Measurements from ENCODE around the gene CPZ. TPM values are rescaled to one million over a fixed set of nuclear protein-coding genes. Genes with fewer than 3 reads are reported as not detected.

The CPZ gene
- total RNA-seq, 3 donors from 2014 or later, result 0.63 to 2.6 (median 0.81) TPM

- DNase-seq, result no peak
- Histone ChIP-seq H3K36me3 (ENCODE audit: low read depth) (no peaks in the 10 kb centered on the region), H3K4me1 (ENCODE audit: low read depth) (no peaks in the 10 kb centered on the region), H3K9me3 (no peaks in the 10 kb centered on the region), H3K4me3 (no peak overlapping the region)
- TF ChIP-seq, protein P1, sequence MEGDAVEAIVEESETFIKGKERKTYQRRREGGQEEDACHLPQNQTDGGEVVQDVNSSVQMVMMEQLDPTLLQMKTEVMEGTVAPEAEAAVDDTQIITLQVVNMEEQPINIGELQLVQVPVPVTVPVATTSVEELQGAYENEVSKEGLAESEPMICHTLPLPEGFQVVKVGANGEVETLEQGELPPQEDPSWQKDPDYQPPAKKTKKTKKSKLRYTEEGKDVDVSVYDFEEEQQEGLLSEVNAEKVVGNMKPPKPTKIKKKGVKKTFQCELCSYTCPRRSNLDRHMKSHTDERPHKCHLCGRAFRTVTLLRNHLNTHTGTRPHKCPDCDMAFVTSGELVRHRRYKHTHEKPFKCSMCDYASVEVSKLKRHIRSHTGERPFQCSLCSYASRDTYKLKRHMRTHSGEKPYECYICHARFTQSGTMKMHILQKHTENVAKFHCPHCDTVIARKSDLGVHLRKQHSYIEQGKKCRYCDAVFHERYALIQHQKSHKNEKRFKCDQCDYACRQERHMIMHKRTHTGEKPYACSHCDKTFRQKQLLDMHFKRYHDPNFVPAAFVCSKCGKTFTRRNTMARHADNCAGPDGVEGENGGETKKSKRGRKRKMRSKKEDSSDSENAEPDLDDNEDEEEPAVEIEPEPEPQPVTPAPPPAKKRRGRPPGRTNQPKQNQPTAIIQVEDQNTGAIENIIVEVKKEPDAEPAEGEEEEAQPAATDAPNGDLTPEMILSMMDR (IDR thresholded peaks at IDR 0.05), result no peak
- intact Hi-C loops (cut with DNase I, micrococcal nuclease), result no loop called here
- ATAC-seq, result no peak
Observed at GRCh38 chr4:8656711-8657380, 64.3 kb downstream of the CPZ start.

DNA sequence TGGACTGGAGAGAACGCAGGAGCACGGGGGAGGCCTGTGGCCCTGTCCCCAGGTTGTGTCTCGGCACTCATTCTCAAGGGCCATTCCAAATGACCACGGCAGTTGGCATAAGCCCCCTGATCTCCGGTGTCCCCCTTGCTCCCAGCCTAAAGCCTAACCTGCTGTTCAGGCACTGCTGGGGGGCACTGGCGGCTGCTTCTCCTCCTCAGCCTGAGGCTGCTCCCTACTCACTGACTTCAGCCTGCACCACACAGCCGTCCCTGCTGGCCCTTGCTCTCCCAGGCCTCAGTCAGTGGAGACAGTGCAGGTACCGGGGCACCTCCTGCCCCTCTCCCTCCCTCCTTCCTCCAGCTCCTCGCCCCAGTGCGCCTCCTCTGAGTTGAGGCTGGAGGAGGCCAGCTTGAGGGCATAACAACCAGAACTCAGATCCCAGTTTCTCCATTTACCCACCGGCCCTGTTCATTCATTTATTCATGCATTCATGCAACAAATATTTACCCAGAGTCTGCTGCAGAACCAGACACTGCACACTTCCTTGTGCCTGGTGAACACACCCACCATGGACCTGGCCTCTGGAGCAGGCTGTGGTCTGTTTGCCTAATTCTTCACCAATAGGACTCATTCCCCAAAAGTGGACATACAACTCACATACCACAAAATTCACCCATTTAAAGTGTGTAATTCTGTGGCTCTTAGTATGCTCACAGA is 65.0 kb downstream of the CPZ start:
- TF ChIP-seq, protein P1 (IDR thresholded peaks at IDR 0.05), result no peak
- intact Hi-C loops (cut with DNase I, micrococcal nuclease), result no loop called here
- Histone ChIP-seq H3K4me3 (no peak overlapping the region), H3K36me3 (ENCODE audit: low read depth) (no peaks in the 10 kb centered on the region), H3K4me1 (ENCODE audit: low read depth) (no peaks in the 10 kb centered on the region), H3K9me3 (no peaks in the 10 kb centered on the region)
- ATAC-seq, result no peak
- DNase-seq, result no peak

- intact Hi-C loops (cut with DNase I, micrococcal nuclease), result no loop called here
- TF ChIP-seq, protein P1 (IDR thresholded peaks at IDR 0.05), result no peak
- DNase-seq (no peak), ATAC-seq (no peak)
- Histone ChIP-seq H3K36me3 (ENCODE audit: low read depth) (no peaks in the 10 kb centered on the region), H3K4me1 (ENCODE audit: low read depth) (no peaks in the 10 kb centered on the region), H3K9me3 (no peaks in the 10 kb centered on the region), H3K4me3 (no peak overlapping the region)
Observed at GRCh38 chr4:8662776-8663175, 70.2 kb downstream of the CPZ start.

GRCh38 chr4:8664031-8664805 is 71.7 kb downstream of the CPZ start:
- H3K4me1 ChIP-seq (ENCODE audit: low read depth), result no peaks in the 10 kb centered on the region
- no peaks in the 10 kb centered on the region for H3K36me3 ChIP-seq (ENCODE audit: low read depth)
- intact Hi-C loops (cut with DNase I, micrococcal nuclease), result no loop called here
- TF ChIP-seq, protein P1 (IDR thresholded peaks at IDR 0.05), result no peak
- H3K9me3 ChIP-seq, result no peaks in the 10 kb centered on the region
- H3K4me3 ChIP-seq, result no peak overlapping the region
- no peak for DNase-seq
- no peak for ATAC-seq

DNA sequence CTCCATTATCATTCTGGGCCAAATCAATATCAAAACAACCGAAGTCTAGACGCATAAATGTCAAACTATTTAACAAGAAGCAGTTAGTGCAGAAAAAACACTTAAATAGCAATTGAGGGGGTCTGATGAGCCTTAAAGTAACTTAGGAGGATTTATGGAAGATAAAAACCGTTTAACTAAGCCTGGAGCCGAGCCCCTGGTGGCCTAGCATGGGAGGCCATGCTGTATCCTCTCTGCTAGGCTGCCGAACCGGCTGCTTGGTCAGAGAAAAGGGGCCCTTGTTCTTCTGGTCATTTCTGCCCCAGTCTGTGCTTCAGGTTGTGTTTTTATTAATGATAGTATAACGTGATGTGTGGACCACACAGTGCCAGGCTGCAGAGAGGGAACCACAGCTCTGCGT is 72.4 kb downstream of the CPZ start:
- intact Hi-C loops (cut with DNase I, micrococcal nuclease), result no loop called here
- TF ChIP-seq, protein P1 (IDR thresholded peaks at IDR 0.05), result no peak
- H3K4me1 ChIP-seq (ENCODE audit: low read depth), result no peaks in the 10 kb centered on the region
- H3K4me3 ChIP-seq, result no peak overlapping the region
- DNase-seq, result no peak
- H3K9me3 ChIP-seq, result no peaks in the 10 kb centered on the region
- no peaks in the 10 kb centered on the region for H3K36me3 ChIP-seq (ENCODE audit: low read depth)
- no peak for ATAC-seq
